ENCODE measurements around the gene ZNF681. TPM values are rescaled to one million over a fixed set of nuclear protein-coding genes. Genes with fewer than 3 reads are reported as not detected.
"Not testable (repeated sequence)": the region's sequence is repeated elsewhere in the genome, so short reads cannot be mapped to it uniquely, and the experiment has no call there.

Gene ZNF681
- polyA plus RNA-seq, 3 donors from 2014 or later, result 0.13 to 1.6 (median 0.63) TPM

GRCh38 chr19:23770672-23771250 is 12.1 kb upstream of the ZNF681 start:
- no peak for DNase-seq
- Mint-ChIP-seq H3K4me1 (peaks cover 0 to 32% of the 10 kb centered on the region in 2 donors), H3K36me3 (peaks cover 5 to 9% (median 9%) of the 10 kb centered on the region in 3 donors), H3K9me3 (peaks cover 0 to 2% (median 0%) of the 10 kb centered on the region in 6 donors), H3K4me3 (no peak overlapping the region), H3K27ac (no peak overlapping the region), H3K27me3 (ENCODE audit: low read depth in 3 of 3) (no peaks in the 10 kb centered on the region)

- peaks cover 5 to 9% (median 9%) of the 10 kb centered on the region in 3 donors for H3K36me3 Mint-ChIP-seq
- no peak overlapping the region for H3K27ac Mint-ChIP-seq
- no peak overlapping the region for H3K4me3 Mint-ChIP-seq
- DNase-seq, result no peak
- H3K27me3 Mint-ChIP-seq (ENCODE audit: low read depth in 3 of 3), result no peaks in the 10 kb centered on the region
- H3K9me3 Mint-ChIP-seq, result peaks cover 0 to 2% (median 0%) of the 10 kb centered on the region in 6 donors
- peaks cover 4 to 33% of the 10 kb centered on the region in 2 donors for H3K4me1 Mint-ChIP-seq
Observed at GRCh38 chr19:23769691-23770468, 11.2 kb upstream of the ZNF681 start.

- DNase-seq, result no peak
- Mint-ChIP-seq H3K9me3 (peaks cover 0 to 2% (median 0%) of the 10 kb centered on the region in 6 donors), H3K27ac (no peak overlapping the region), H3K27me3 (ENCODE audit: low read depth in 3 of 3) (peaks cover 0 to 7% (median 2%) of the 10 kb centered on the region in 3 donors), H3K4me1 (peaks cover 25 to 46% of the 10 kb centered on the region in 2 donors), H3K4me3 (no peak overlapping the region), H3K36me3 (peaks cover 0 to 6% (median 0%) of the 10 kb centered on the region in 3 donors)
Observed at GRCh38 chr19:23766951-23767350, 8.3 kb upstream of the ZNF681 start.

- Mint-ChIP-seq H3K9me3 (no peaks in the 10 kb centered on the region), H3K4me1 (peaks cover 40 to 48% of the 10 kb centered on the region in 2 donors), H3K27ac (peak overlapping the region in 2 of 6 donors; percentile 16 to 19), H3K36me3 (peaks cover 0 to under 1% (median 0%) of the 10 kb centered on the region in 3 donors), H3K27me3 (ENCODE audit: low read depth in 3 of 3) (peaks cover 0 to 7% (median 4%) of the 10 kb centered on the region in 3 donors), H3K4me3 (peak overlapping the region in 4 of 5 donors; percentile 29 to 97 (median 75))
- DNase-seq, result no peak
Observed at GRCh38 chr19:23764781-23765180, 6.1 kb upstream of the ZNF681 start.

GRCh38 chr19:23762884-23763711 is 4.4 kb upstream of the ZNF681 start:
- DNase-seq, result peak; percentile 82 to 84 (median 83)
- H3K27me3 Mint-ChIP-seq (ENCODE audit: low read depth in 3 of 3), result peaks cover 7 to 14% (median 9%) of the 10 kb centered on the region in 3 donors
- H3K36me3 Mint-ChIP-seq, result no peaks in the 10 kb centered on the region
- H3K9me3 Mint-ChIP-seq, result no peaks in the 10 kb centered on the region
- peaks cover 53 to 63% of the 10 kb centered on the region in 2 donors for H3K4me1 Mint-ChIP-seq
- peak overlapping the region; percentile 70 to 89 (median 84) for H3K27ac Mint-ChIP-seq
- peak overlapping the region; percentile 92 to 97 (median 95) for H3K4me3 Mint-ChIP-seq

GRCh38 chr19:23762548-23762883 is 3.8 kb upstream of the ZNF681 start:
- Mint-ChIP-seq H3K9me3 (no peaks in the 10 kb centered on the region), H3K27ac (peak overlapping the region; percentile 60 to 89 (median 84)), H3K4me1 (peaks cover 56 to 69% of the 10 kb centered on the region in 2 donors), H3K36me3 (no peaks in the 10 kb centered on the region), H3K27me3 (ENCODE audit: low read depth in 3 of 3) (peaks cover 7 to 14% (median 9%) of the 10 kb centered on the region in 3 donors), H3K4me3 (peak overlapping the region; percentile 92 to 97 (median 95))
- DNase-seq, result no peak

GRCh38 chr19:23760326-23760725 is 1.6 kb upstream of the ZNF681 start:
- peak; percentile 33 to 47 (median 45) for DNase-seq
- H3K36me3 Mint-ChIP-seq, H3K9me3 Mint-ChIP-seq: not testable (repeated sequence)
- Mint-ChIP-seq H3K4me1 (peaks cover 56 to 68% of the 10 kb centered on the region in 2 donors), H3K4me3 (peak overlapping the region in 4 of 5 donors; percentile 31 to 94 (median 56)), H3K27ac (peak overlapping the region; percentile 17 to 85 (median 46)), H3K27me3 (ENCODE audit: low read depth in 3 of 3) (peaks cover 7 to 14% (median 9%) of the 10 kb centered on the region in 3 donors)

- H3K4me3 Mint-ChIP-seq; H3K27ac Mint-ChIP-seq; DNase-seq; H3K27me3 Mint-ChIP-seq (ENCODE audit: low read depth in 3 of 3); H3K4me1 Mint-ChIP-seq: not testable (repeated sequence)
- H3K36me3 Mint-ChIP-seq, result peaks cover 34 to 52% (median 43%) of the 10 kb centered on the region in 3 donors
- H3K9me3 Mint-ChIP-seq, result peaks cover 23 to 83% (median 73%) of the 10 kb centered on the region in 6 donors
Observed at GRCh38 chr19:23743633-23744232, 15.0 kb downstream of the ZNF681 start.

GRCh38 chr19:23730729-23731465 is 27.8 kb downstream of the ZNF681 start:
- peaks cover 12 to 46% (median 36%) of the 10 kb centered on the region in 6 donors for H3K9me3 Mint-ChIP-seq
- not testable (repeated sequence) for H3K4me3 Mint-ChIP-seq; H3K27me3 Mint-ChIP-seq (ENCODE audit: low read depth in 3 of 3); H3K36me3 Mint-ChIP-seq; H3K4me1 Mint-ChIP-seq; DNase-seq; H3K27ac Mint-ChIP-seq

- not testable (repeated sequence) for H3K4me3 Mint-ChIP-seq; H3K36me3 Mint-ChIP-seq; DNase-seq; H3K27me3 Mint-ChIP-seq (ENCODE audit: low read depth in 3 of 3); H3K27ac Mint-ChIP-seq; H3K4me1 Mint-ChIP-seq
- peaks cover 8 to 16% (median 11%) of the 10 kb centered on the region in 6 donors for H3K9me3 Mint-ChIP-seq
Observed at GRCh38 chr19:23724161-23724560, 34.5 kb downstream of the ZNF681 start.

GRCh38 chr19:23718802-23719201 is 39.9 kb downstream of the ZNF681 start:
- Mint-ChIP-seq H3K27ac (no peak overlapping the region), H3K4me1 (peaks cover 3 to 13% of the 10 kb centered on the region in 2 donors), H3K4me3 (no peak overlapping the region), H3K27me3 (ENCODE audit: low read depth in 3 of 3) (peaks cover 0 to 7% (median under 1%) of the 10 kb centered on the region in 3 donors), H3K36me3 (no peaks in the 10 kb centered on the region), H3K9me3 (peaks cover 0 to 10% (median 4%) of the 10 kb centered on the region in 6 donors)
- no peak for DNase-seq

- H3K27me3 Mint-ChIP-seq (ENCODE audit: low read depth in 3 of 3), result peaks cover 0 to 7% (median 0%) of the 10 kb centered on the region in 3 donors
- H3K36me3 Mint-ChIP-seq, result no peaks in the 10 kb centered on the region
- no peak overlapping the region for H3K4me3 Mint-ChIP-seq
- no peak for DNase-seq
- H3K27ac Mint-ChIP-seq, result no peak overlapping the region
- peaks cover 3 to 13% of the 10 kb centered on the region in 2 donors for H3K4me1 Mint-ChIP-seq
- H3K9me3 Mint-ChIP-seq, result peaks cover 0 to 10% (median 3%) of the 10 kb centered on the region in 6 donors
Observed at GRCh38 chr19:23716792-23717191, 41.9 kb downstream of the ZNF681 start.

GRCh38 chr19:23709347-23709746 is 49.3 kb downstream of the ZNF681 start:
- Mint-ChIP-seq H3K4me1 (no peaks in the 10 kb centered on the region), H3K27ac (no peak overlapping the region), H3K27me3 (ENCODE audit: low read depth in 3 of 3) (peaks cover 0 to 4% (median 0%) of the 10 kb centered on the region in 3 donors), H3K9me3 (peaks cover 0 to 4% (median 0%) of the 10 kb centered on the region in 6 donors), H3K4me3 (no peak overlapping the region), H3K36me3 (no peaks in the 10 kb centered on the region)
- no peak for DNase-seq
